Calu3 (cell line): Measurements from ENCODE around the gene LYZL6. TPM values are rescaled to one million over a fixed set of nuclear protein-coding genes. Genes with fewer than 3 reads are reported as not detected.
A peak's percentile ranks its signal among the peaks of the same experiment; 100 is the strongest.
"Not testable (repeated sequence)": the region's sequence is repeated elsewhere in the genome, so short reads cannot be mapped to it uniquely, and the experiment has no call there.

ENCODE experiments used
- BruUV-seq: library from RNA; stranded (reverse); fragments of 400-500 nt; replicated peaks from 2 replicates; lab custom pipeline; 2021; lab: Mats Ljungman, UMichigan
- CTCF ChIA-PET: fragments of 300-600 bp; sonication (Branson Sonifier 250); formaldehyde crosslinking; loops from one replicate; lab custom pipeline; 2022; ENCODE audit warnings: antibody characterized with exemption; lab: Charles Lee
- DNase-seq: peaks from one replicate; pipeline ENCODE4 v3.0.0; 2022
- H3K27ac Mint-ChIP-seq: one replicate; pipeline ENCODE4 v1.8.0; 2022; ENCODE audit warnings: mixed read lengths; ENCODE audit not compliant: unreplicated experiment
- H3K27me3 Mint-ChIP-seq: one replicate; pipeline ENCODE4 v1.8.0; 2022; ENCODE audit warnings: mixed read lengths; ENCODE audit not compliant: unreplicated experiment
- H3K36me3 Mint-ChIP-seq: one replicate; pipeline ENCODE4 v1.8.0; 2022; ENCODE audit warnings: mild to moderate bottlenecking, moderate library complexity, mixed read lengths; ENCODE audit not compliant: insufficient read depth, unreplicated experiment
- H3K4me1 Mint-ChIP-seq: one replicate; pipeline ENCODE4 v1.8.0; 2022; ENCODE audit warnings: mild to moderate bottlenecking, low read depth, mixed read lengths; ENCODE audit not compliant: unreplicated experiment
- H3K4me3 Mint-ChIP-seq: one replicate; pipeline ENCODE4 v1.8.0; 2022; ENCODE audit warnings: mild to moderate bottlenecking, low read depth, moderate library complexity, mixed read lengths; ENCODE audit not compliant: unreplicated experiment
- H3K9me3 Mint-ChIP-seq: one replicate; pipeline ENCODE4 v1.8.0; 2022; ENCODE audit warnings: low read depth, mixed read lengths; ENCODE audit not compliant: unreplicated experiment
- CTCF ChIP-seq: fragments of 200-600 bp; IDR thresholded peaks from one replicate; pipeline ENCODE4 v1.8.0; 2022; ENCODE audit warnings: antibody characterized with exemption; ENCODE audit not compliant: unreplicated experiment
- intact Hi-C: fragments of 100-400 bp; cut with micrococcal nuclease; formaldehyde crosslinking; loops from one replicate; pipeline ENCODE4 v1.10.0; 2022; ENCODE audit not compliant: unreplicated experiment
- total RNA-seq: library from RNA; stranded (reverse); gene quantifications from 2 replicates; pipeline ENCODE4 v1.2.3, GENCODE V29; 2022

LYZL6 gene
- total RNA-seq, 1 experiment from 2014 or later, result not detected

- H3K27me3 Mint-ChIP-seq, result peaks cover 33% of the 10 kb centered on the region
- H3K27ac Mint-ChIP-seq, result no peak overlapping the region
- no peaks in the 10 kb centered on the region for H3K36me3 Mint-ChIP-seq
- DNase-seq, result no peak
- TF ChIP-seq CTCF, result no peak
- BruUV-seq, result no TSS peak
- H3K4me1 Mint-ChIP-seq, result no peaks in the 10 kb centered on the region
- no peak overlapping the region for H3K4me3 Mint-ChIP-seq
- no peaks in the 10 kb centered on the region for H3K9me3 Mint-ChIP-seq
- CTCF ChIA-PET, result interaction anchor here (0.7 to 1.5 kb wide), 4 partner anchors 10 to 640 kb away, joined by 3 read pairs; partner anchors contain the start of gene RDM1
- intact Hi-C loops, result no loop called here
Measured at GRCh38 chr17:35948092-35948491, 4.6 kb upstream of the LYZL6 start.

GRCh38 chr17:35947156-35947585, 3.7 kb upstream of the LYZL6 start:
- peak; percentile 65 for DNase-seq
- H3K27ac Mint-ChIP-seq, result no peak overlapping the region
- H3K4me3 Mint-ChIP-seq, result no peak overlapping the region
- BruUV-seq, result no TSS peak
- TF ChIP-seq CTCF, result peak; percentile 62
- no peaks in the 10 kb centered on the region for H3K36me3 Mint-ChIP-seq
- peaks cover 33% of the 10 kb centered on the region for H3K27me3 Mint-ChIP-seq
- H3K9me3 Mint-ChIP-seq, result no peaks in the 10 kb centered on the region
- H3K4me1 Mint-ChIP-seq, result no peaks in the 10 kb centered on the region
- CTCF ChIA-PET, result interaction anchor here (0.7 kb wide), 1 partner anchor 184 kb away, joined by 3 read pairs; no protein-coding TSS in a partner anchor
- intact Hi-C loops, result no loop called here

GRCh38 chr17:35944151-35944550, 638 bp upstream of the LYZL6 start:
- no peak for TF ChIP-seq CTCF
- intact Hi-C loops, result no loop called here
- H3K4me3 Mint-ChIP-seq, result no peak overlapping the region
- no peaks in the 10 kb centered on the region for H3K36me3 Mint-ChIP-seq
- DNase-seq, result no peak
- peaks cover 21% of the 10 kb centered on the region for H3K27me3 Mint-ChIP-seq
- BruUV-seq, result no TSS peak
- no peak overlapping the region for H3K27ac Mint-ChIP-seq
- no peaks in the 10 kb centered on the region for H3K9me3 Mint-ChIP-seq
- CTCF ChIA-PET, result no interaction called here
- H3K4me1 Mint-ChIP-seq, result no peaks in the 10 kb centered on the region

- no peak for DNase-seq
- no TSS peak for BruUV-seq
- H3K27me3 Mint-ChIP-seq, result peaks cover 36% of the 10 kb centered on the region
- TF ChIP-seq CTCF, result no peak
- no peaks in the 10 kb centered on the region for H3K4me1 Mint-ChIP-seq
- no peaks in the 10 kb centered on the region for H3K36me3 Mint-ChIP-seq
- CTCF ChIA-PET, result no interaction called here
- intact Hi-C loops, result no loop called here
- H3K9me3 Mint-ChIP-seq, result no peaks in the 10 kb centered on the region
- no peak overlapping the region for H3K27ac Mint-ChIP-seq
- no peak overlapping the region for H3K4me3 Mint-ChIP-seq
Measured at GRCh38 chr17:35942588-35943186, 826 bp downstream of the LYZL6 start.

- intact Hi-C loops, result not testable (repeated sequence)
Measured at GRCh38 chr17:35938492-35938891, 5.0 kb downstream of the LYZL6 start.

More at GRCh38 chr17:35938492-35938891, 5.0 kb downstream of the LYZL6 start:
- not testable (repeated sequence) for H3K36me3 Mint-ChIP-seq, DNase-seq, H3K4me3 Mint-ChIP-seq, H3K4me1 Mint-ChIP-seq, H3K27ac Mint-ChIP-seq, H3K9me3 Mint-ChIP-seq, BruUV-seq
- H3K27me3 Mint-ChIP-seq, result peaks cover 45% of the 10 kb centered on the region
- CTCF ChIA-PET, result interaction anchor here (0.7 kb wide), 1 partner anchor 657 kb away, joined by 3 read pairs; no protein-coding TSS in a partner anchor
